GM19193 (cell line): ENCODE data around the gene VPS36.

Experiments used
- POLR2A ChIP-seq: IDR thresholded peaks from 4 replicates; pipeline ENCODE4 v1.6.1; 2011; ENCODE audit not compliant: insufficient read depth, insufficient read length; ENCODE audit errors: extremely low read depth

The VPS36 gene

DNA sequence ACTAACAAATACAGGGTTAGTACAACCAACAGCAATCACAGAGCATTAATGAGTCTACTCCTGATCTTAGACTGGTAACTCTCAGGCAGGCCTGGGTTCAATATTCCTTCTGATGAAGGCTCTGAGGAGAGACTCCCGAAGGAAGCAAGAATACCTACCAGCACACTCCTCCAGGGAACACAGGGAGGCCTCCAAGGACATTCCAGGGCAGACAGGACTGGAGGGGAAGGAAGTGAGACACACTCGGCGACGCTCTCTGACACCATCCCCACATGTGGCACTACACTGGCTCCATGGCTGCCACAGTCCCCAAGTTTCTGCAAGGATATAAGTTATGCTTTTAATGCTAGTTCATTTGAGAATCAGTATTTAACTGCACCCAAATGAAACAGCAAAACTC is 64.6 kb downstream of the VPS36 start:
- no peak for TF ChIP-seq POLR2A

- no peak for TF ChIP-seq POLR2A
Measured at GRCh38 chr13:52383366-52383765, 67.1 kb downstream of the VPS36 start.

GRCh38 chr13:52378312-52378711 is 72.1 kb downstream of the VPS36 start:
- TF ChIP-seq POLR2A: no peak

DNA sequence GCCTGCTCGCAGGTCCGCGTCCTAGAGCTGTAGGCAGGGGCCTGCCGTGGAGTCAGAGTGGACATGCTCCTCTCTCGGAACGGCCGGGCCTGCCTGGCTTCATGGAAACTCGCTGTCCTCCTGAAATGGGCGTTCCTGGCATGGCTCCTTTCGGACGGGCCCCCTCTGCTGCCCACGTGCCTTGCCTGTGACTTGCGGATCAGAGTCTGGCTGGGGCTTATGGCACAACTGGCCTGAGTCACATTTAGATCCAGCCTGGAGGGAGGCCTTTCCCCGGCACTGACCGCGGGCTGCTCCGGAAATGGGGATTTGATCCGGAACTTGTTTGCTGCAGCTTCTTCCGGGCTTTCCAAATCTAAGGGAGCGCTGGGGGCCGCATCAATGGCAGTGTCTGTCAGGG is 72.5 kb downstream of the VPS36 start:
- no peak for TF ChIP-seq POLR2A

DNA sequence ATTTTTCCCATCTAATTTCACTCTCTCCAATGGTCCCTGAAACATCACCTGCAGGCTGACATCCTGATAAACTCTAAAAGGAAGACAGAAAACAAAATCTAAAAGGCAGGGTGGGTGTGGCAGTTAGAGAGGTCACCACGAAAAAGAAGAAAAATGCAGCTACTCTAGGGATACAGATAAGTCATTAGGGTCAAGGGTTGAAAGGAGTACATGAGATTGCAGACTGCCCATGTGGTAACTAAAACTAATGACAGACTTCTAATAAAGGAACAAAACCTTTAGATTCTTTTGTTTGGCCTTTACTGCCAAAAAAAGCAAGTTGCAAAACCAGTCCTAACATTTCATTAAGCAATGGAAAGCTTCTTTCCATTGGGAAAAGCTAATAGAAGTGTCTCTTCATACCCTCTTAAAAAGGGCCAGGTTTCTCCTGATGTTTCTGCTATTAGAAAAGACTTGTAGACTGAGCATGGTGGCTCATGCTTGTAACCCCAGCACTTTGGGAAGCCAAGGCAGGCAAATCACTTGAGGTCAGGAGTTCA is 75.5 kb downstream of the VPS36 start:
- TF ChIP-seq POLR2A: no peak

- TF ChIP-seq POLR2A: no peak
Measured at GRCh38 chr13:52374389-52374788, 76.0 kb downstream of the VPS36 start.

- TF ChIP-seq POLR2A: no peak
Measured at GRCh38 chr13:52371736-52372247, 78.6 kb downstream of the VPS36 start.

DNA sequence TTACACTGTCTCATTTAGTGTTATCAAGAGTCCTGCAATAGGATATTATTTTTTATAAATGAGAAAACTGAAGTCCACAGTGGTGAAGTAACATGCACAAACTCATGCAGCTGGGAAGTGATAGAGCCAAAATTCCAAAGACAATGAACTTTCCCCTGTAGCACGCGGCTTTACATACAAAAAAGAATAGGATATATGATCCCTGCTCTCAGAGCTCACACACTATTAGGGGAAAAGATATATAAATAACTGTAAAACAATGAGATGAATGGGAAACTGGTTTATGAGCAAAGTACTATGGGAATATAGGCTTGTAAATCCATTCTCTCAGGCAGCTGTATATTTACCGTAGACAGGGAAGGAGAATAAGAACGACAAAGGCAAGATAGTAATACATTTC is 84.1 kb downstream of the VPS36 start:
- TF ChIP-seq POLR2A: no peak
